Loucy (cell line): Measurements from ENCODE around the gene KRT8.

ENCODE experiments used
- H2AFZ ChIP-seq: fragments of 200-600 bp; sonication (generic); 2 replicates; pipeline ENCODE4 v1.6.0; 2016; ENCODE audit warnings: antibody characterized with exemption, mild to moderate bottlenecking, low read length, moderate library complexity
- H3F3A ChIP-seq: fragments of 200-600 bp; 2 replicates; pipeline ENCODE4 v1.6.0; 2016; ENCODE audit warnings: antibody characterized with exemption, low read depth, mild to moderate bottlenecking
- H3K27me3 ChIP-seq: fragments of 200-600 bp; sonication (generic); 2 replicates; pipeline ENCODE4 v1.6.1; 2014; ENCODE audit warnings: low read length, mild to moderate bottlenecking; ENCODE audit not compliant: insufficient read depth, poor library complexity, severe bottlenecking
- H3K36me3 ChIP-seq: fragments of 200-600 bp; sonication (generic); 2 replicates; pipeline ENCODE4 v1.6.1; 2016; ENCODE audit warnings: low read length; ENCODE audit not compliant: insufficient read depth
- H3K4me1 ChIP-seq: fragments of 200-600 bp; sonication (generic); 2 replicates; pipeline ENCODE4 v1.5.1; 2014; ENCODE audit warnings: low read length, mild to moderate bottlenecking; ENCODE audit not compliant: insufficient read depth, poor library complexity, severe bottlenecking
- H3K4me2 ChIP-seq: fragments of 200-600 bp; sonication (generic); 2 replicates; pipeline ENCODE4 v1.6.0; 2014; ENCODE audit warnings: antibody characterized with exemption, low read length, low read depth, mild to moderate bottlenecking; ENCODE audit not compliant: poor library complexity, severe bottlenecking
- H3K4me3 ChIP-seq: fragments of 200-600 bp; sonication (generic); 2 replicates; pipeline ENCODE4 v1.5.1; 2014; ENCODE audit warnings: low read length, mild to moderate bottlenecking, mixed read lengths; ENCODE audit not compliant: poor library complexity, severe bottlenecking
- H3K79me2 ChIP-seq: fragments of 200-600 bp; sonication (generic); 2 replicates; pipeline ENCODE4 v1.6.1; 2014; ENCODE audit warnings: low read length; ENCODE audit not compliant: insufficient read depth
- H3K9ac ChIP-seq: fragments of 200-600 bp; sonication (generic); 2 replicates; pipeline ENCODE4 v1.6.0; 2014; ENCODE audit warnings: mild to moderate bottlenecking, low read depth, low read length, moderate library complexity; ENCODE audit not compliant: poor library complexity, severe bottlenecking
- H3K9me2 ChIP-seq: fragments of 200-600 bp; sonication (generic); replicated peaks from 2 replicates; pipeline ENCODE4 v1.6.1; 2016; ENCODE audit warnings: low read depth, low read length, mixed read lengths
- H3K9me3 ChIP-seq: fragments of 200-600 bp; sonication (generic); 2 replicates; pipeline ENCODE4 v1.6.1; 2014; ENCODE audit warnings: mild to moderate bottlenecking, antibody characterized with exemption, low read length, low read depth; ENCODE audit not compliant: insufficient read depth
- H4K20me1 ChIP-seq: fragments of 200-600 bp; sonication (generic); 2 replicates; pipeline ENCODE4 v1.6.0; 2014; ENCODE audit warnings: antibody characterized with exemption, low read length, mild to moderate bottlenecking; ENCODE audit not compliant: insufficient read depth, poor library complexity, severe bottlenecking
- EZH2phosphoT487 ChIP-seq: fragments of 200-600 bp; IDR thresholded peaks from 2 replicates; pipeline ENCODE4 v1.6.1; 2018; ENCODE audit warnings: antibody characterized with exemption, mild to moderate bottlenecking, moderate library complexity, borderline replicate concordance
- TF ChIP-seq, protein P1 (sequence below): fragments of 200-600 bp; sonication (generic); conservative IDR thresholded peaks from 2 replicates; pipeline ENCODE4 v1.5.1; 2014; ENCODE audit warnings: mild to moderate bottlenecking, antibody characterized with exemption, low read length

Gene KRT8

GRCh38 chr12:52862023-52862422 lies 42.9 kb downstream of the KRT8 start:
- no peaks in the 10 kb centered on the region for H3K9me3 ChIP-seq
- no peaks in the 10 kb centered on the region for H3K9me2 ChIP-seq
- no peak overlapping the region for H2AFZ ChIP-seq
- no peaks in the 10 kb centered on the region for H3F3A ChIP-seq
- no peak for TF ChIP-seq EZH2phosphoT487
- TF ChIP-seq, protein P1, sequence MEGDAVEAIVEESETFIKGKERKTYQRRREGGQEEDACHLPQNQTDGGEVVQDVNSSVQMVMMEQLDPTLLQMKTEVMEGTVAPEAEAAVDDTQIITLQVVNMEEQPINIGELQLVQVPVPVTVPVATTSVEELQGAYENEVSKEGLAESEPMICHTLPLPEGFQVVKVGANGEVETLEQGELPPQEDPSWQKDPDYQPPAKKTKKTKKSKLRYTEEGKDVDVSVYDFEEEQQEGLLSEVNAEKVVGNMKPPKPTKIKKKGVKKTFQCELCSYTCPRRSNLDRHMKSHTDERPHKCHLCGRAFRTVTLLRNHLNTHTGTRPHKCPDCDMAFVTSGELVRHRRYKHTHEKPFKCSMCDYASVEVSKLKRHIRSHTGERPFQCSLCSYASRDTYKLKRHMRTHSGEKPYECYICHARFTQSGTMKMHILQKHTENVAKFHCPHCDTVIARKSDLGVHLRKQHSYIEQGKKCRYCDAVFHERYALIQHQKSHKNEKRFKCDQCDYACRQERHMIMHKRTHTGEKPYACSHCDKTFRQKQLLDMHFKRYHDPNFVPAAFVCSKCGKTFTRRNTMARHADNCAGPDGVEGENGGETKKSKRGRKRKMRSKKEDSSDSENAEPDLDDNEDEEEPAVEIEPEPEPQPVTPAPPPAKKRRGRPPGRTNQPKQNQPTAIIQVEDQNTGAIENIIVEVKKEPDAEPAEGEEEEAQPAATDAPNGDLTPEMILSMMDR, result no peak
- H3K9ac ChIP-seq, result no peak overlapping the region
- no peak overlapping the region for H3K4me3 ChIP-seq
- no peaks in the 10 kb centered on the region for H3K27me3 ChIP-seq
- no peak overlapping the region for H3K4me2 ChIP-seq
- no peaks in the 10 kb centered on the region for H3K36me3 ChIP-seq
- H3K79me2 ChIP-seq, result no peaks in the 10 kb centered on the region
- no peaks in the 10 kb centered on the region for H3K4me1 ChIP-seq
- H4K20me1 ChIP-seq, result no peaks in the 10 kb centered on the region

DNA sequence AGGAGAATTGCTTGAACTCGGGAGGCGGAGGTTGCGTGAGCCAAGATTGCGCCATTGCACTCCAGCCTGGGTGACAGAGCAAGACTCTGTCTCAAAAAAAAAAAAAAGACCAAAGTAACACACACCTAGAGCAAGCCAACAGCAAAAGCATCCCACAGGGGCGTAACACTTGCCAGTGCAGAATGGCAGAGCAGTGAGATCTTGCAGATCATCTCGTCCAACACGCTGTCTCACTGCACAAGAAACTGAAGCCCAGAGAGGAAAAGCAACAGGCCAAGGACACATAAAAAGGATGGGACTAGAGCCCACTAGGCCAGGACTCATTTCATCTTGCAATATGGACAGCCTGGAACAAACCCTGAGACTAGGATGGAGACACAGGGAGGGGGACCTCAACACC lies 43.4 kb downstream of the KRT8 start:
- H3K9me3 ChIP-seq, result no peaks in the 10 kb centered on the region
- H3K4me1 ChIP-seq, result no peaks in the 10 kb centered on the region
- H3K79me2 ChIP-seq, result no peaks in the 10 kb centered on the region
- H3K4me3 ChIP-seq, result no peak overlapping the region
- no peaks in the 10 kb centered on the region for H3K27me3 ChIP-seq
- no peak for TF ChIP-seq EZH2phosphoT487
- TF ChIP-seq, protein P1, result no peak
- H3K4me2 ChIP-seq, result no peak overlapping the region
- no peaks in the 10 kb centered on the region for H4K20me1 ChIP-seq
- no peaks in the 10 kb centered on the region for H3K9me2 ChIP-seq
- no peaks in the 10 kb centered on the region for H3F3A ChIP-seq
- no peak overlapping the region for H3K9ac ChIP-seq
- H2AFZ ChIP-seq, result no peak overlapping the region
- H3K36me3 ChIP-seq, result no peaks in the 10 kb centered on the region

GRCh38 chr12:52860102-52860823 lies 44.6 kb downstream of the KRT8 start:
- Histone ChIP-seq H3F3A (no peaks in the 10 kb centered on the region), H3K4me2 (no peak overlapping the region), H2AFZ (no peak overlapping the region), H3K79me2 (no peaks in the 10 kb centered on the region), H3K27me3 (no peaks in the 10 kb centered on the region), H4K20me1 (no peaks in the 10 kb centered on the region), H3K4me3 (no peak overlapping the region), H3K4me1 (no peaks in the 10 kb centered on the region), H3K9me2 (no peaks in the 10 kb centered on the region), H3K36me3 (no peaks in the 10 kb centered on the region), H3K9ac (no peak overlapping the region), H3K9me3 (no peaks in the 10 kb centered on the region)
- TF ChIP-seq EZH2phosphoT487, result no peak
- TF ChIP-seq, protein P1, result no peak
